ENCODE results near the gene SORBS1. TPM values are rescaled to one million over a fixed set of nuclear protein-coding genes. Genes with fewer than 3 reads are reported as not detected.
A peak's percentile ranks its signal among the peaks of the same experiment; 100 is the strongest.

Gene SORBS1
- total and polyA plus RNA-seq, 9 of the 15 experiments (the other 6 are each of a cell fraction or from before 2014, with no cell fraction given) = 2.0 to 13.3 (median 6.5) TPM

- TF ChIP-seq, protein P1, sequence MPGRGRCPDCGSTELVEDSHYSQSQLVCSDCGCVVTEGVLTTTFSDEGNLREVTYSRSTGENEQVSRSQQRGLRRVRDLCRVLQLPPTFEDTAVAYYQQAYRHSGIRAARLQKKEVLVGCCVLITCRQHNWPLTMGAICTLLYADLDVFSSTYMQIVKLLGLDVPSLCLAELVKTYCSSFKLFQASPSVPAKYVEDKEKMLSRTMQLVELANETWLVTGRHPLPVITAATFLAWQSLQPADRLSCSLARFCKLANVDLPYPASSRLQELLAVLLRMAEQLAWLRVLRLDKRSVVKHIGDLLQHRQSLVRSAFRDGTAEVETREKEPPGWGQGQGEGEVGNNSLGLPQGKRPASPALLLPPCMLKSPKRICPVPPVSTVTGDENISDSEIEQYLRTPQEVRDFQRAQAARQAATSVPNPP (IDR thresholded peaks at IDR 0.05; ENCODE audit: borderline replicate concordance, insufficient read depth, insufficient read length) = no peak
- TF ChIP-seq ZNF77 (CRISPR knock-in tag; IDR thresholded peaks at IDR 0.05) (no peak), MYC (IDR thresholded peaks at IDR 0.05; ENCODE audit: low read depth, low read length) (no peak), MYC (CRISPR knock-in tag; IDR thresholded peaks at IDR 0.05; ENCODE audit: borderline replicate concordance, low read depth) (no peak), ZNF75A (CRISPR knock-in tag; IDR thresholded peaks at IDR 0.05) (no peak), ATF3 (IDR thresholded peaks at IDR 0.05) (peak; percentile 47; the same call in 1 of the 2 replicates), ATF3 (CRISPR knock-in tag; conservative IDR thresholded peaks at IDR 0.05) (no peak), XRCC4 (IDR thresholded peaks at IDR 0.05; ENCODE audit: extremely low read depth, insufficient read depth, insufficient read length) (no peak), CEBPG (CRISPR knock-in tag; IDR thresholded peaks at IDR 0.05) (no peak), CEBPG (tag; conservative IDR thresholded peaks at IDR 0.05 in 1 of 2, IDR thresholded peaks at IDR 0.05 in 1 of 2) (no peak), PCBP1 (IDR thresholded peaks at IDR 0.05; ENCODE audit: low read depth, low read length, poor library complexity, severe bottlenecking) (no peak), CUX1 (CRISPR knock-in tag; IDR thresholded peaks at IDR 0.05) (no peak), ZNF592 (IDR thresholded peaks at IDR 0.05) (peak; percentile 27; the same call in 1 of the 2 replicates), SMARCA5 (IDR thresholded peaks at IDR 0.05) (no peak), ZNF778 (CRISPR knock-in tag; IDR thresholded peaks at IDR 0.05) (no peak)
- TF ChIP-seq, protein P2, sequence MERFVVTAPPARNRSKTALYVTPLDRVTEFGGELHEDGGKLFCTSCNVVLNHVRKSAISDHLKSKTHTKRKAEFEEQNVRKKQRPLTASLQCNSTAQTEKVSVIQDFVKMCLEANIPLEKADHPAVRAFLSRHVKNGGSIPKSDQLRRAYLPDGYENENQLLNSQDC (CRISPR knock-in tag; IDR thresholded peaks at IDR 0.05) = no peak
Observed at GRCh38 chr10:95544783-95545500, 16.2 kb downstream of the SORBS1 start (continued).
